ENCODE measurements around the gene SASH3.

SASH3 gene

GRCh38 chrX:129769467-129770154 lies 10.1 kb upstream of the SASH3 start:
- no peak for TF ChIP-seq CSDC2 (CRISPR knock-in tag; IDR thresholded peaks at IDR 0.05)
- TF ChIP-seq ARNTL (CRISPR knock-in tag; IDR thresholded peaks at IDR 0.05; ENCODE audit: borderline replicate concordance, low read depth) = no peak
- TF ChIP-seq, protein P1, sequence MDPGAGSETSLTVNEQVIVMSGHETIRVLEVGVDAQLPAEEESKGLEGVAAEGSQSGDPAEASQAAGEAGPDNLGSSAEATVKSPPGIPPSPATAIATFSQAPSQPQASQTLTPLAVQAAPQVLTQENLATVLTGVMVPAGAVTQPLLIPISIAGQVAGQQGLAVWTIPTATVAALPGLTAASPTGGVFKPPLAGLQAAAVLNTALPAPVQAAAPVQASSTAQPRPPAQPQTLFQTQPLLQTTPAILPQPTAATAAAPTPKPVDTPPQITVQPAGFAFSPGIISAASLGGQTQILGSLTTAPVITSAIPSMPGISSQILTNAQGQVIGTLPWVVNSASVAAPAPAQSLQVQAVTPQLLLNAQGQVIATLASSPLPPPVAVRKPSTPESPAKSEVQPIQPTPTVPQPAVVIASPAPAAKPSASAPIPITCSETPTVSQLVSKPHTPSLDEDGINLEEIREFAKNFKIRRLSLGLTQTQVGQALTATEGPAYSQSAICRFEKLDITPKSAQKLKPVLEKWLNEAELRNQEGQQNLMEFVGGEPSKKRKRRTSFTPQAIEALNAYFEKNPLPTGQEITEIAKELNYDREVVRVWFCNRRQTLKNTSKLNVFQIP (CRISPR knock-in tag; IDR thresholded peaks at IDR 0.05; ENCODE audit: borderline replicate concordance, low read depth) = no peak
- no peak for TF ChIP-seq GLIS3 (CRISPR knock-in tag; IDR thresholded peaks at IDR 0.05)
- no peak for TF ChIP-seq ZNF70 (CRISPR knock-in tag; IDR thresholded peaks at IDR 0.05)
- no peak for TF ChIP-seq TOX (CRISPR knock-in tag; IDR thresholded peaks at IDR 0.05; ENCODE audit: borderline replicate concordance)
- no peak for TF ChIP-seq ZNF565 (CRISPR knock-in tag; conservative IDR thresholded peaks at IDR 0.05; ENCODE audit: low read depth)
- TF ChIP-seq ESRRG (CRISPR knock-in tag; IDR thresholded peaks at IDR 0.05) = no peak
- ATAC-seq = no peak

DNA sequence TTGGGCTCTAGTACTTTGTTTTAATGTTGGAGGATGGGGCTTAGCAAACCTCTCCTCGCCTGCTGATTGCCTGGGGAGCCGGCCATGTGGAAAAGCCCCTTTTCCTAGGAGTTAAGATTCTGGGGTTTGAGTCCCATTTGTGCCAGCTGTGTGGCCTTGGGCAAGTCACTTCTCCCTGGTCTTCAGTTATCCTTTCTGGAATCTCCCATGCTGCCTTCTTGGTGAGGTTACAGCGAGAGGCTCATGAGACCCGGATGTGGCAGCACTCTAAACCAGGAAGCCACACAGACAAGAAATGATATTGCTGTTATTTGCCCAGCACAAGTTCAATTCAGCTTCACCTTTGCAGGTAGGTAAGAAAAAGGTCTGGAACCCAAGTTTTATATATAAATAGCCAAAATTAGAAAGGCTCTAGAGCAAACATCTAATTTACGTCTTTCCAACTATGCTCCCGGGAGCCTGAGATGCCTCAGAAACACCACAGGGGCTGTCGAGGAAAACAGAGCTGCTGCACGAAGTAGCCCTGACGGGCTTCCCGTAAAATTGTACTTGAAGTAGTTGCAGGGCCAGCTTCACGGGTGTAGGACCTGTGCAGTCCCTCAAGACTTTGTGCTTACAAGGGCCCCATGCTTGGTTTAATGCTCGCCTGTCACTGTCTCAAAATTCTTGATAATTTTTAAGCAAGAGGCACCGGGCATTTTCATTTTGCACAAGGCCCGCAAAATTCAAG lies 8.3 kb upstream of the SASH3 start:
- TF ChIP-seq SNAI2 (CRISPR knock-in tag; IDR thresholded peaks at IDR 0.05) (no peak), ZFP30 (CRISPR knock-in tag; IDR thresholded peaks at IDR 0.05) (no peak), CSDC2 (CRISPR knock-in tag; IDR thresholded peaks at IDR 0.05) (no peak), ARNTL (CRISPR knock-in tag; IDR thresholded peaks at IDR 0.05; ENCODE audit: borderline replicate concordance, low read depth) (no peak), ESRRG (CRISPR knock-in tag; IDR thresholded peaks at IDR 0.05) (no peak), BACH2 (CRISPR knock-in tag; IDR thresholded peaks at IDR 0.05; ENCODE audit: borderline replicate concordance) (no peak), ZC3H10 (CRISPR knock-in tag; IDR thresholded peaks at IDR 0.05) (no peak), PPARA (CRISPR knock-in tag; IDR thresholded peaks at IDR 0.05; ENCODE audit: borderline replicate concordance) (no peak), RARB (CRISPR knock-in tag; IDR thresholded peaks at IDR 0.05) (no peak), ZNF565 (CRISPR knock-in tag; conservative IDR thresholded peaks at IDR 0.05; ENCODE audit: low read depth) (no peak), GLIS3 (CRISPR knock-in tag; IDR thresholded peaks at IDR 0.05) (no peak), TSHZ2 (CRISPR knock-in tag; IDR thresholded peaks at IDR 0.05) (no peak), ZNF8 (CRISPR knock-in tag; IDR thresholded peaks at IDR 0.05) (no peak), TCF4 (CRISPR knock-in tag; IDR thresholded peaks at IDR 0.05; ENCODE audit: borderline replicate concordance) (no peak), ISL1 (CRISPR knock-in tag; IDR thresholded peaks at IDR 0.05) (no peak)
- TF ChIP-seq, protein P2, sequence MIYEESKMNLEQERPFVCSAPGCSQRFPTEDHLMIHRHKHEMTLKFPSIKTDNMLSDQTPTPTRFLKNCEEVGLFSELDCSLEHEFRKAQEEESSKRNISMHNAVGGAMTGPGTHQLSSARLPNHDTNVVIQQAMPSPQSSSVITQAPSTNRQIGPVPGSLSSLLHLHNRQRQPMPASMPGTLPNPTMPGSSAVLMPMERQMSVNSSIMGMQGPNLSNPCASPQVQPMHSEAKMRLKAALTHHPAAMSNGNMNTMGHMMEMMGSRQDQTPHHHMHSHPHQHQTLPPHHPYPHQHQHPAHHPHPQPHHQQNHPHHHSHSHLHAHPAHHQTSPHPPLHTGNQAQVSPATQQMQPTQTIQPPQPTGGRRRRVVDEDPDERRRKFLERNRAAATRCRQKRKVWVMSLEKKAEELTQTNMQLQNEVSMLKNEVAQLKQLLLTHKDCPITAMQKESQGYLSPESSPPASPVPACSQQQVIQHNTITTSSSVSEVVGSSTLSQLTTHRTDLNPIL (CRISPR knock-in tag; IDR thresholded peaks at IDR 0.05; ENCODE audit: low read depth) = no peak
- TF ChIP-seq, protein P1 (CRISPR knock-in tag; IDR thresholded peaks at IDR 0.05; ENCODE audit: borderline replicate concordance, low read depth) = no peak
- TF ChIP-seq, protein P3, sequence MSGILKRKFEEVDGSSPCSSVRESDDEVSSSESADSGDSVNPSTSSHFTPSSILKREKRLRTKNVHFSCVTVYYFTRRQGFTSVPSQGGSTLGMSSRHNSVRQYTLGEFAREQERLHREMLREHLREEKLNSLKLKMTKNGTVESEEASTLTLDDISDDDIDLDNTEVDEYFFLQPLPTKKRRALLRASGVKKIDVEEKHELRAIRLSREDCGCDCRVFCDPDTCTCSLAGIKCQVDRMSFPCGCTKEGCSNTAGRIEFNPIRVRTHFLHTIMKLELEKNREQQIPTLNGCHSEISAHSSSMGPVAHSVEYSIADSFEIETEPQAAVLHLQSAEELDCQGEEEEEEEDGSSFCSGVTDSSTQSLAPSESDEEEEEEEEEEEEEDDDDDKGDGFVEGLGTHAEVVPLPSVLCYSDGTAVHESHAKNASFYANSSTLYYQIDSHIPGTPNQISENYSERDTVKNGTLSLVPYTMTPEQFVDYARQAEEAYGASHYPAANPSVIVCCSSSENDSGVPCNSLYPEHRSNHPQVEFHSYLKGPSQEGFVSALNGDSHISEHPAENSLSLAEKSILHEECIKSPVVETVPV (CRISPR knock-in tag; IDR thresholded peaks at IDR 0.05) = no peak
- TF ChIP-seq, protein P4, sequence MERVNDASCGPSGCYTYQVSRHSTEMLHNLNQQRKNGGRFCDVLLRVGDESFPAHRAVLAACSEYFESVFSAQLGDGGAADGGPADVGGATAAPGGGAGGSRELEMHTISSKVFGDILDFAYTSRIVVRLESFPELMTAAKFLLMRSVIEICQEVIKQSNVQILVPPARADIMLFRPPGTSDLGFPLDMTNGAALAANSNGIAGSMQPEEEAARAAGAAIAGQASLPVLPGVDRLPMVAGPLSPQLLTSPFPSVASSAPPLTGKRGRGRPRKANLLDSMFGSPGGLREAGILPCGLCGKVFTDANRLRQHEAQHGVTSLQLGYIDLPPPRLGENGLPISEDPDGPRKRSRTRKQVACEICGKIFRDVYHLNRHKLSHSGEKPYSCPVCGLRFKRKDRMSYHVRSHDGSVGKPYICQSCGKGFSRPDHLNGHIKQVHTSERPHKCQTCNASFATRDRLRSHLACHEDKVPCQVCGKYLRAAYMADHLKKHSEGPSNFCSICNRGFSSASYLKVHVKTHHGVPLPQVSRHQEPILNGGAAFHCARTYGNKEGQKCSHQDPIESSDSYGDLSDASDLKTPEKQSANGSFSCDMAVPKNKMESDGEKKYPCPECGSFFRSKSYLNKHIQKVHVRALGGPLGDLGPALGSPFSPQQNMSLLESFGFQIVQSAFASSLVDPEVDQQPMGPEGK (CRISPR knock-in tag; IDR thresholded peaks at IDR 0.05; ENCODE audit: borderline replicate concordance) = no peak
- no peak for ATAC-seq
